ENCODE results near the gene DGKG.

DNA sequence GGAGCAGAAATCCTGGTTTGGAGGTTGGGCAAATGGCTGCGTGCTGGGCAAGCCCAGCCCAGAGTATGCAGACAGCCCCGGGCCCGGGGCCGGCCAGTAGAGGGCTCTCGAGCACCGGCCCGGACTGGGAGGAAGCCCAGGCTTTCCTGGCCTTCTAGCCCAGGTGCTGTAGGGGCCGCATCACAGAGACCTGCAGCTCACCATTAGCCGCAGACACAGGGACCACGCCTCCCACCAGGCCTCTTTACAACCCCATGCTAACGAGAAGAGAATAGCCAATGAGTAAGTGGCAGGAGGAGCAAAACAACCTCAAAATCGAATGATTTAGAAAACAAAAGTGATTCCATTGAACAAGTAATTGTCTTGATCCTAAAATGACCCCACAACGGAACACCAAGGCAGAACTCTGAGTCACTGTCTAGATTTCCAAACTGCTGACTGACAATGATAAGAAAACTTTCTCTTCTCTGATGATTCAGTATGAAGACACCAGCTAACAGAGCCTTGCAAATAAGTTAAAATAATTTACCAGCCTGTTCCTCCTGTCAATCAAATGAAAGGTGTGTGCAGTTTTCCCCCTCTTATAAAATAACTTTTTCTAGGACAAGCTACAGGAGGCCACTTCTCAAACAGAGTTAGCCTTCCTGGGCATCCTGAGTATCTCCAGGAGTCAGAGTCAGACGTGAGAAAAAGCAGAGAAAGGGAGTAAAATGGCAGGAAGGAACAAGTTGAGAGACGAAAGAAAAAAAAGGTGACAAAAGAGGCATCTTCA, 102.2 kb downstream of the DGKG start:
- TF ChIP-seq EZH2 (IDR thresholded peaks at IDR 0.05) = no peak
- TF ChIP-seq, protein P1, sequence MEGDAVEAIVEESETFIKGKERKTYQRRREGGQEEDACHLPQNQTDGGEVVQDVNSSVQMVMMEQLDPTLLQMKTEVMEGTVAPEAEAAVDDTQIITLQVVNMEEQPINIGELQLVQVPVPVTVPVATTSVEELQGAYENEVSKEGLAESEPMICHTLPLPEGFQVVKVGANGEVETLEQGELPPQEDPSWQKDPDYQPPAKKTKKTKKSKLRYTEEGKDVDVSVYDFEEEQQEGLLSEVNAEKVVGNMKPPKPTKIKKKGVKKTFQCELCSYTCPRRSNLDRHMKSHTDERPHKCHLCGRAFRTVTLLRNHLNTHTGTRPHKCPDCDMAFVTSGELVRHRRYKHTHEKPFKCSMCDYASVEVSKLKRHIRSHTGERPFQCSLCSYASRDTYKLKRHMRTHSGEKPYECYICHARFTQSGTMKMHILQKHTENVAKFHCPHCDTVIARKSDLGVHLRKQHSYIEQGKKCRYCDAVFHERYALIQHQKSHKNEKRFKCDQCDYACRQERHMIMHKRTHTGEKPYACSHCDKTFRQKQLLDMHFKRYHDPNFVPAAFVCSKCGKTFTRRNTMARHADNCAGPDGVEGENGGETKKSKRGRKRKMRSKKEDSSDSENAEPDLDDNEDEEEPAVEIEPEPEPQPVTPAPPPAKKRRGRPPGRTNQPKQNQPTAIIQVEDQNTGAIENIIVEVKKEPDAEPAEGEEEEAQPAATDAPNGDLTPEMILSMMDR (IDR thresholded peaks at IDR 0.05) = peak; percentile 98
